Stimulated activated CD4-positive, alpha-beta T cell treated with anti-CD3 and anti-CD28 coated beads, TNF-alpha, amount 100 ng/mL, for 48 hours (primary cell): ENCODE measurements around the gene GOSR1.
"Not testable (repeated sequence)": the region's sequence is repeated elsewhere in the genome, so short reads cannot be mapped to it uniquely, and the experiment has no call there.

Experiments
- DNase-seq, 3 donors: peaks; one replicate each; pipeline ENCODE4 v3.0.0-alpha.2; 2020; ENCODE audit warnings: low read depth in 3 of 3

GOSR1 gene

GRCh38 chr17:30477083-30477773 is at the start of gene GOSR1:
Gene GOSR1, plus strand, starts transcription at chr17:30477408. Its CDS starts 26 bp downstream, at chr17:30477434.
- DNase-seq = peak; percentile 84 to 89 (median 85)

GRCh38 chr17:30427611-30428010 is 49.6 kb upstream of the GOSR1 start:
- DNase-seq = no peak

- DNase-seq = no peak
Measured at GRCh38 chr17:30429155-30429554, 48.1 kb upstream of the GOSR1 start.

- no peak for DNase-seq
Measured at GRCh38 chr17:30433514-30433913, 43.7 kb upstream of the GOSR1 start.

- DNase-seq = no peak
Measured at GRCh38 chr17:30436729-30437128, 40.5 kb upstream of the GOSR1 start.

GRCh38 chr17:30443721-30444120 is 33.5 kb upstream of the GOSR1 start:
- no peak for DNase-seq

- not testable (repeated sequence) for DNase-seq
Measured at GRCh38 chr17:30446640-30447039, 30.6 kb upstream of the GOSR1 start.

GRCh38 chr17:30449480-30449879 is 27.7 kb upstream of the GOSR1 start:
- DNase-seq = no peak

- no peak for DNase-seq
Measured at GRCh38 chr17:30450125-30451027, 26.8 kb upstream of the GOSR1 start.

- DNase-seq = no peak
Measured at GRCh38 chr17:30454635-30455034, 22.6 kb upstream of the GOSR1 start.

GRCh38 chr17:30458371-30458770 is 18.8 kb upstream of the GOSR1 start:
- DNase-seq = no peak

GRCh38 chr17:30458797-30459413 is 18.3 kb upstream of the GOSR1 start:
- DNase-seq = not testable (repeated sequence)

GRCh38 chr17:30468465-30468864 is 8.7 kb upstream of the GOSR1 start:
- DNase-seq = no peak

- no peak for DNase-seq
Measured at GRCh38 chr17:30472238-30472890, 4.8 kb upstream of the GOSR1 start.

- DNase-seq = no peak
Measured at GRCh38 chr17:30475206-30475605, 2.0 kb upstream of the GOSR1 start.

- DNase-seq = no peak
Measured at GRCh38 chr17:30476726-30477082, 504 bp upstream of the GOSR1 start.

GRCh38 chr17:30477774-30478115 is 537 bp downstream of the GOSR1 start:
- DNase-seq = peak in 1 of 3 donors; percentile 4

- DNase-seq = no peak
Measured at GRCh38 chr17:30482555-30482954, 5.3 kb downstream of the GOSR1 start.

GRCh38 chr17:30483159-30483558 is 6.0 kb downstream of the GOSR1 start:
- DNase-seq = no peak

- no peak for DNase-seq
Measured at GRCh38 chr17:30493780-30494179, 16.6 kb downstream of the GOSR1 start.

GRCh38 chr17:30495586-30495985 is 18.4 kb downstream of the GOSR1 start:
- no peak for DNase-seq

- no peak for DNase-seq
Measured at GRCh38 chr17:30503558-30503957, 26.4 kb downstream of the GOSR1 start.
